ENCODE results near the gene TOPBP1. TPM values are rescaled to one million over a fixed set of nuclear protein-coding genes. Genes with fewer than 3 reads are reported as not detected.

TOPBP1 gene
- total and polyA plus RNA-seq, 2 donors (not counting 3 experiments of a cell fraction or from before 2014, with no cell fraction given), result 23.3 to 42.2 TPM

DNA sequence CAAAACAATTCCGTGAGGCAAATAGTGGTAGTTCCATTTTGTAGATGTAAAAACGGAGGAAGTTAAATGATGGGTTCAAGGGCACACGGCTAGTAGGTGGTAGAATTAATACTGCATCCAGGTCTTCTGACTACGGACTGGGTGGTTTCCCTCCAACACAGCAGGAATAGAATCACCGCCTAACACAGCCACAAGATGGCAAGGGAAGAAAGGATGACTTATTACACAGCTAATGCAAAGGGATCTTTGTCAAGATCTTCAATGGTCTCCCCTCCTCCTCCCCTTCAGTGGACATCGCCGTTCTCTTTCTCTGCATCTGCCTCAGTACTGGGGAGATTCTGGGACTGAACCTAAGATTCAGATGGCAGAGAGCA is 524 bp upstream of the TOPBP1 start:
- FAIRE-seq (no peak), DNase-seq (ENCODE audit: low read depth, low spot score) (peak; percentile 30)

More for the DNA sequence above, 524 bp upstream of the TOPBP1 start:
- Histone ChIP-seq H4K20me1 (replicated peaks; ENCODE audit: control insufficient read depth, extremely low read depth, insufficient read depth, low read length) (no peaks in the 10 kb centered on the region), H3K4me2 (ENCODE audit: insufficient read depth, low read length) (peak overlapping the region; percentile 92), H3K9ac (replicated peaks; ENCODE audit: extremely low read depth, insufficient read depth, low read length) (peak overlapping the region; percentile 93), H3K4me1 (ENCODE audit: control insufficient read depth, extremely low read depth, insufficient read depth, low read length) (peaks cover 22% of the 10 kb centered on the region), H3K36me3 (ENCODE audit: control insufficient read depth in 2 of 2, extremely low read depth in 1 of 2, insufficient read depth in 2 of 2, low read length in 2 of 2) (peaks cover 0 to 7% of the 10 kb centered on the region in 2 experiments), H3K27ac (ENCODE audit: insufficient read depth, low read depth, low read length) (peak overlapping the region; percentile 90), H3K79me2 (ENCODE audit: control insufficient read depth, insufficient read depth, low read length) (peaks cover 38% of the 10 kb centered on the region), H3K4me3 (replicated peaks in 1 of 3; ENCODE audit: insufficient read depth in 1 of 3, low read depth in 1 of 3, low read length in 3 of 3) (peak overlapping the region; percentile 60 to 86 (median 62)), H3K27me3 (ENCODE audit: control insufficient read depth in 2 of 2, insufficient read depth in 2 of 2, low read length in 2 of 2) (no peaks in the 10 kb centered on the region), H2AFZ (ENCODE audit: low read depth, low read length) (peak overlapping the region; percentile 68), H3K9me3 (replicated peaks; ENCODE audit: control insufficient read depth, insufficient read depth, low read length) (no peaks in the 10 kb centered on the region), H3K9me1 (replicated peaks; ENCODE audit: control insufficient read depth, extremely low read depth, insufficient read depth, low read length) (no peaks in the 10 kb centered on the region)
- POLR2A ChIA-PET, result no interaction called here
- TF ChIP-seq POLR2AphosphoS5 (IDR thresholded peaks at IDR 0.05; ENCODE audit: insufficient read depth, low read depth, low read length) (no peak), JUN (IDR thresholded peaks at IDR 0.05; ENCODE audit: borderline replicate concordance, insufficient read depth, insufficient read length, low read depth) (no peak), MYC (IDR thresholded peaks at IDR 0.05; ENCODE audit: low read depth, low read length) (no peak), EZH2 (IDR thresholded peaks at IDR 0.05; ENCODE audit: borderline replicate concordance, low read depth, low read length, severe bottlenecking) (no peak), FOS (IDR thresholded peaks at IDR 0.05; ENCODE audit: borderline replicate concordance, insufficient read depth, low read length) (no peak), GATA2 (IDR thresholded peaks at IDR 0.05; ENCODE audit: insufficient read depth, insufficient read length, low read depth, low read length) (no peak), POLR2A (IDR thresholded peaks at IDR 0.05; ENCODE audit: low read depth, low read length) (no peak)
- TF ChIP-seq, protein P1, sequence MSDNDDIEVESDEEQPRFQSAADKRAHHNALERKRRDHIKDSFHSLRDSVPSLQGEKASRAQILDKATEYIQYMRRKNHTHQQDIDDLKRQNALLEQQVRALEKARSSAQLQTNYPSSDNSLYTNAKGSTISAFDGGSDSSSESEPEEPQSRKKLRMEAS (IDR thresholded peaks at IDR 0.05; ENCODE audit: insufficient read depth, insufficient read length), result no peak
- TF ChIP-seq, protein P2, sequence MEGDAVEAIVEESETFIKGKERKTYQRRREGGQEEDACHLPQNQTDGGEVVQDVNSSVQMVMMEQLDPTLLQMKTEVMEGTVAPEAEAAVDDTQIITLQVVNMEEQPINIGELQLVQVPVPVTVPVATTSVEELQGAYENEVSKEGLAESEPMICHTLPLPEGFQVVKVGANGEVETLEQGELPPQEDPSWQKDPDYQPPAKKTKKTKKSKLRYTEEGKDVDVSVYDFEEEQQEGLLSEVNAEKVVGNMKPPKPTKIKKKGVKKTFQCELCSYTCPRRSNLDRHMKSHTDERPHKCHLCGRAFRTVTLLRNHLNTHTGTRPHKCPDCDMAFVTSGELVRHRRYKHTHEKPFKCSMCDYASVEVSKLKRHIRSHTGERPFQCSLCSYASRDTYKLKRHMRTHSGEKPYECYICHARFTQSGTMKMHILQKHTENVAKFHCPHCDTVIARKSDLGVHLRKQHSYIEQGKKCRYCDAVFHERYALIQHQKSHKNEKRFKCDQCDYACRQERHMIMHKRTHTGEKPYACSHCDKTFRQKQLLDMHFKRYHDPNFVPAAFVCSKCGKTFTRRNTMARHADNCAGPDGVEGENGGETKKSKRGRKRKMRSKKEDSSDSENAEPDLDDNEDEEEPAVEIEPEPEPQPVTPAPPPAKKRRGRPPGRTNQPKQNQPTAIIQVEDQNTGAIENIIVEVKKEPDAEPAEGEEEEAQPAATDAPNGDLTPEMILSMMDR (IDR thresholded peaks at IDR 0.05; ENCODE audit: extremely low read depth in 1 of 2, insufficient read depth in 1 of 2, low read depth in 1 of 2, low read length in 2 of 2), result no peak
- CTCF ChIA-PET, result interaction anchor here (1.1 to 1.9 kb wide), 3 partner anchors 18 to 936 kb away, joined by 4 to 7 read pairs (median 6); no protein-coding TSS in a partner anchor
- intact Hi-C loops (cut with micrococcal nuclease), result loop anchor here (1.0 to 5.0 kb wide), 3 partner anchors 175 to 935 kb away; no protein-coding TSS in a partner anchor
- dilution Hi-C loops (cut with MboI; ENCODE audit: extremely low pct_ligation_motif_present, low sequenced_read_pairs), result no loop called here
- TSS peak; percentile 82 for BruUV-seq (replicated peaks)
